Epidermal melanocyte (primary cell): ENCODE data around the gene PLIN5.
A peak's percentile ranks its signal among the peaks of the same experiment; 100 is the strongest.
"Not testable (repeated sequence)": the region's sequence is repeated elsewhere in the genome, so short reads cannot be mapped to it uniquely, and the experiment has no call there.

Source experiments
- DNase-seq: peaks from one replicate; pipeline ENCODE4 v3.0.0; 2011; ENCODE audit warnings: low spot score; ENCODE audit not compliant: insufficient read length

Gene PLIN5

DNA sequence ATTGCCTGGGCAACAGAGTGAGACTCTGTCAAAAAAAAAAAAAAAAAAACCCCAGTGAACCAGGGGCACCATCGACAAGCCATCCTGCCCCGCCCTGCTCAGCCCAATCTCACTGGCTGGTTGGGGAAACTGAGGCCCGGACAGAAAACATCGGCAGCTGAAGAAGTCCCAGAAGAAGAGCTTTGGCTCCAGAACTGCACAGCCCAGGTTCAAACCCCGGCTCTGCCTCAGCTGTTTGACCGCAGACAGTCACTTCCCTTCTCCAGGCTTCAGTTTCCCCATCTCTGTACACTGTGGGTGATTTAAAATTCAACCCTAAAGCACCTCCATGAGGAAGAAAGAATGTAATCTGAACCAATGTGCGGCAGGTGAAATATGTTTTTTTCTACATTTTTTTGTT, 33.9 kb upstream of the PLIN5 start:
- DNase-seq: no peak

DNA sequence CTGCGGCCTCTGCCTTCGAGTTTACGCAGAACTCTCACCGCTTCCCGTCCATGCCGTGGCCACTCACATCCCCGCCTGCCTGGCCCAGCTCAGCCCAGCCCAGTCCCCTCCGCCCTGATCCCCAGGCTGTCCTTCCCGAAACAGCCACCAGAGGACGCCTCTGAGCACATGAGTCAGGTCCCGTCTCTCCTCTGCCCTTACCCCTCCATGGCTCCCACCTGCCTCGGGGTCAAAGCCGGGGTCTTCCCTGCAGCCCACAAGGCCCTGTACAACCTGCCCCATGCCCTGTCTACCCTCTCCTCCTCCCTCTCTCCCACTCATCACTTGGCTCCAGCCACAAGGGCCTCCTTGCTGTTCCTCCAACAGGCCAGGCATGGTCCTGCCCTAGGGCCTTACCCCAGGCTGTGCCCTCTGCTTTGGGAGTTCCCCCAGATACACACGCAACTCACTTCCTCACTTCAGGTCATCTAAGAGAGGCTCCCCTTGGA, 32.6 kb upstream of the PLIN5 start:
- DNase-seq: no peak

DNA sequence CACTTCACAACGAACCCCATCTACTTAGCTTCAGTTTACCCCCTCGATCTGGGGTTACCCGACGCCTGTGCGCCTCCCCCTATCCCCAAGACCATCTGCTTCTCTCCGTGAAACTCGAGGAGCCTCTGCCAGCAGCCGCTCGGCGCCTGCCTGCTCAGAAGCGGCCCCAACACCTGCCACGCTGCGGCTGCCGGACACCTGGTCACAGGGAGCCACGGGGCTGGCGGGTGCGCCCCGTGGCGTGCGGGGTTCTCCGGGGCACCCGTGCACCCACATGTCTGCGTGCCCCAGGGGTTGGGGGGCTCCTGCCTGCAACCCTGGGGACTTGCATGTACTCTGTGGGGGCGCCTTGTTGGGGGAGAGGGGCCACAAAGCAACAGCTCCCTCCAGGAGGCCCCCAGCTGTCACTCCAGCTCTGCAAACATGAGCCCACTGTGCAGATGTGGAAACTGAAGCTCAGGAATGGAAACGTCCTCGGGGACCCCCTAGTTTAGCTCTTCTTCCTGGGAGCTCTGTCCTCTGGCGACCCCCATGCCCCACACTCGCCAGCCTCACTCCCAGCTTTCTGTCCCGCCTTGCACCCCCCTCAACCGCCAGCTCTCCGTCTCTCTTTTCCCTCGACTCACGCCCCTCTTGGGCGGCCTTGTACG, 31.5 kb upstream of the PLIN5 start:
- no peak for DNase-seq

GRCh38 chr19:4563562-4563961, 28.5 kb upstream of the PLIN5 start:
- not testable (repeated sequence) for DNase-seq

- DNase-seq: not testable (repeated sequence)
These were observed 27.1 kb upstream of the PLIN5 start for GRCh38 chr19:4562085-4562484.

- no peak for DNase-seq
These were observed 24.5 kb upstream of the PLIN5 start, which contains the start of gene SEMA6B for GRCh38 chr19:4559569-4559968. Gene SEMA6B, minus strand, starts transcription at chr19:4559684. Its CDS starts 1,227 bp downstream, at chr19:4558457.

DNA sequence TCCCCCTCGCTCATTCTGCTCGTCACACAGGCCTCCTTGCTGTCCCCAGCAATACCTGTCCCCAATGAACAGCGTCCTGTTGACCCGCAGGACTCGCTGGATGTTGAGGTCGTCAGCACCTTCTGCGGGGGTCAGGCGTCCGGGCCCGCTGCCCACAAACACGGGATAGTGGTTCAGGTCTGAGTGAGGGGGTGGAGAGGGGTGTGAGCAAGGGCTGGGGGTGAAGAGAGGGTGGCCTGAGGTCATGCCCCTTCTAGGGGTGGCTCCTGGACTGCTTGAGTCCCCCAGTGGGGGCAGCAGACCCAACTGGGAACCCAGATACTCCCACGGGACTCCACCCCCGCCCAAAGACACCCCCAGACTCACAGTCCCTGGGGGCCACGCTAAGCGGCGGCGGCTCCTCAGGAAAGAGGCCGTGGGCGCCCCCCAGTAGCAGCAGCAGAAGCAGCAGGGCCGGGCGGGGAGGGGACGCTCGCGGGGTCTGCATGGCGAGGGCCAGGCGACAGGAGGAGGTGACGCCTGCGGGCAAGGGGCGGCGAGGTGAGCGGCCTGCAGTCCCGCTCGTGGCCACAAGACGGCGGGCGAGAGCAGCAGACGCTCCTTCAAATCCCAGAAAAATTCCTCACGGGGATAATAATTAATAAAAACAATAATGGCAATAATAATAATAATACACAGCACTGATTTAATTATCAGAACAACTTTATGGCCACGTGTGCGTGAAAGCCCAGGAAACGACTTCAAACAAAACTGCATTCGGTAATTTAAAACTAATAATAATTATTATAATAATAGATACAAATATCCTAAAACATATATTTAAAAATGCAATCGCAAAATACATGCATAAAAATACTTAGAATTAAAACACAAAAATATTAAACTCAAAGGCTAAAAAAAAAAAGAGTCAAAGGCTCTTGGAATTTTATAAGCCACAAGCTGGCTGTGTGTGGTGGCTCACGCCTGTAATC, 23.2 kb upstream of the PLIN5 start:
- no peak for DNase-seq

DNA sequence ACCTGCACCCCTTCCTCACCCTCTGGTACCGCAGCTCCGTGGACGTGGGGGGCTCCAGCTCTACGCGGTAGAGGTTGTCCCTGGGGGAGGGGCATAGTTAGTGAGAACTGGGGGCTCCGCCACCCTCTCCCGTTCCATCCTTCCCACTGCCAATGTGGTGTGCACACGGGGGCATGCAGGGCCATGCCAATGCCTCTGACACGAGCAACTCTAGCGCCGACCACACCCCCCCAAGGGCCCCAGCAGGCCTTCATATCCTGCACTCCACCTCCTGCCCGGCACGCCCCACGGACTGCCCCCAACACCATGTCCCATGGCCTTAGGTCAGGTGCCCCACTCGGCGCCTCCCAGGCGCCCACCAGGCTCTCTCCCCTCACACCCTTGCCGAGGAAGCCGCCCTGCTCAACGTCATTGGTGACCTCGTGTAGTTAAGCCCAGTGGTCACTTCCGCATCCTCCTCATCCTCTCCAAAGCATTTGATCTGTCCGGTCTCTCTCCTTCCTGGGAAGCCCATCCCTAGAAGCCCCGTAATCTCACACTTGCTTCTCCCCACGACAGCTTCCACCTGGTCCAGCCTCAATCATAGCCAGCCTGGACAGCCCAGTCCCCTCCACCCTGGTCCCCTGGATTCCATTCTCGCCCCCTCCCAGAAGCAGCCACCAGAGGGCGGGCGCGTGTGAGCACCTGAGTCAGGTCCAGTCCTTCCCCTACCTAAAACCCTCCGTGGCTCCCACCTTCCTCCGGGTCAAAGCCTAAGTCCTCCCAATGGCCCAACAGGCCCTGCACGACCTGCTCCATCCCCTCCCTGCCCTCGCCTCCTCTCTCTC, 22.3 kb upstream of the PLIN5 start:
- DNase-seq: no peak

DNA sequence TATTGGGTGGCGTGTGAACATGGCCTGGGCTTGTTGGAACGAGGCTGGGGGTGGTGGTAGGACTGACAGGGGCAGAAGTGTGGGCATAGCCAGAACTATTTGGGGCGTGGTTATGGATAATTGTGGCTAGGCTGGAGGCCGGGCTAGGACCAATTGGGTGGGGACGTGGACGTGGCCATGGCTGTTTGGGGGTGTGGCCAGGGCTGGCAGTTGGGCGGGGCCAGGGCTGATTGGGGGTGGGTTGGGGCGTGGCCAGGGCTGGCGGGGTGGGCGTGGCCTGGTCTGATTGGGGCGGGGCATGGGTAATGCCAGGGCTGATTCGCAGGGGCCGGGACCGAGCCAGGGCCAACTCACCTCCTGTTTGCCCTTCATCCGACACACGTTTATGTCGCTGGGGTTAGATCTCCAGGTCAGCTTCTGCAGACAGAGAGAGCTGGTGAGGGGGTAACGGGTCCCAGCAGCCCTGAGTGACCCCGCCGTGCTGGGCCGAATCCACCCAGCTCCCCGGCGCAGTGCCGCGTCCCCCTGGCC, 21.6 kb upstream of the PLIN5 start:
- no peak for DNase-seq

- DNase-seq: no peak
These were observed 20.9 kb upstream of the PLIN5 start for GRCh38 chr19:4555657-4556561.

DNA sequence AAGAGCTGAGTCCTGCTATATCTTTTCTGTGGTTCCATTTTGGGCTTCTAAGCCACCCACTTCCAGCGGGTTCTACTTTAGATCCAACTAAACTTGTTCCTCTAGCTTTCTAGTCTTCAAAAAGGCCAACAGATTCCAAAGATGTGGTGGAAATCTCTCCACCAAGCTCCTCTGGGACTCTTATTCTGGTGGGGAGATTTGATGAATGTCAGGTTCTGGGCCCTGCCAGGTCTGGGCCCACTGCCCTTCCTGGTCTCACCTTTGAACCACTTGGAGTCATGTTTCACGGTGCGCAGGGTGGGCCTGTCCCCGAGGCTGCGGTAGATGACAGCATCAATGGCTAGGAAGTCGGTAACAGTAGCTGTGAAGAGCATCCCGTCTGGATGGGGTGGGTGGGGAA, 19.7 kb upstream of the PLIN5 start:
- no peak for DNase-seq

DNA sequence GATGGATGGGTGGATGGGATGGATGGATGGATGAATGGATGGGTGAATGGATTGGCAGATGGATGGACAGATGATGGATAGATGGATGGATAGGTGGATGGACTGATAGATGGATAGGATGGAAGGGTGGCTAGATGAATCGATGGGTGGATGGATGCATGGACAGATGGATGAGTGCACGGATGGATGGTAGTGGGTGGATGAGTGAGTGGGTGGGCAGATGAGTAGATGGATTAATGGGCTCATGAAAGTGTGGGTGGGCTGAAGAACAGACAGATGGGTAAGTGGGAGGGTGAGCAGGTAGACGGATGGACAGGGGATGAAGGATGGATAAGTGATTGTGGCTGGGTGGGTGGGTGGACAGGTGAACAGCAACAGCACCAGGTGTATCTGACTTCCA, 18.8 kb upstream of the PLIN5 start:
- peak; percentile 15 for DNase-seq

DNA sequence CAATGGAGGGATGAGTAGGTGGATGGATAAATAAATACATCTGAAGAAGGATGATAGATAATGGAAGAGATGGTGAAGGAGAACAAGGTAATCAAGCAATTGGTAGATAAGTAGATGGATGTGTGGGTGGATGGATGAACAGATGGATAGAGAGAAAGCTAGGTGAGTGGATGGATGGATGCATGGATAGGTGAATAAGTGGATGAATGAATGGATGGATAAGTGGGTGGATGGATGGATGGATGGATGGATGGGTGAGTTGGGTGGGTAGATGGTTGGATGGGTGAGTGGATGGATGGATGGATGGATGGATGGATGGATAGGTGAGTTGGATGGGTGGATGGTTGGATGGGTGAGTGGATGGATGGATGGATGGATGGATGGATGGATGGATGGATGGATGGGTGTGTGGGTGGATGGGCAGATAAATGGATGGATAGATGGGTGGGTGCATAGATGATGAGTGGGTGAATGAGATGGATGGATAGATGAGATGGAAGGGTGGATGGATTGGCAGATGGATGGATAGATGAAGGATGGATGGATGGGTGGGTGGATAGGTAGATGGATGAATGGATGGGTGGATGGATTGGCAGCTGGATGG, 18.2 kb upstream of the PLIN5 start:
- no peak for DNase-seq

- DNase-seq: no peak
These were observed 17.4 kb upstream of the PLIN5 start for GRCh38 chr19:4552525-4552819.

- DNase-seq: peak; percentile 12
These were observed 15.5 kb upstream of the PLIN5 start for GRCh38 chr19:4550479-4551050.

GRCh38 chr19:4550018-4550417, 15.0 kb upstream of the PLIN5 start:
- no peak for DNase-seq

DNA sequence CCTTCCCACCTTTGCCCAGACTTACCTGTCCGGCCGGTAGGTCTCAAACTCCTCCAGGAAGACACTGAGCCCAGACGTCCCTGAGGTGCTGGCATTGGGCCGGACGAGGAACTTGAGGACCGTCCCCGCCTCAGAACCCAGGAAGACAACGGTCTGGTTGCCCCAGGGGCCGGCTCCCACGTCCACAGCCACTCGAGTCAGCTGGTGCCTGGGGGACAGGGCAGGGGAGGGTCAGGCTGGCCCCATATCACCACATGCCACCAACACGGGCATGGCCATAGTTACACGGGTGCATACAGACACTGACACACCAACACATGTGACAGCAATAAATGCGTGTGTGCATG, 13.2 kb upstream of the PLIN5 start:
- DNase-seq: no peak

GRCh38 chr19:4547303-4548237, 12.5 kb upstream of the PLIN5 start:
- no peak for DNase-seq
